ENCODE measurements around the gene AK9. TPM values are rescaled to one million over a fixed set of nuclear protein-coding genes. Genes with fewer than 3 reads are reported as not detected.

Gene AK9
- total and polyA plus RNA-seq, 2 of the 8 experiments (the other 6 are each of a cell fraction or from before 2014, with no cell fraction given) = 1.8 to 2.2 TPM

GRCh38 chr6:109472132-109472995 is 218.6 kb downstream of the AK9 start (continued):
- no peak for TF ChIP-seq BACH1 (IDR thresholded peaks at IDR 0.05; ENCODE audit: low read length)
- no peak for TF ChIP-seq CBX5 (IDR thresholded peaks at IDR 0.05; ENCODE audit: low read depth, low read length)
- no peak for TF ChIP-seq BRCA1 (IDR thresholded peaks at IDR 0.05; ENCODE audit: low read depth, low read length)
- no peak for TF ChIP-seq BCL11A (IDR thresholded peaks at IDR 0.05; ENCODE audit: low read depth in 2 of 2, low read length in 2 of 2)
- no peak for TF ChIP-seq MAFK (IDR thresholded peaks at IDR 0.05; ENCODE audit: low read depth, low read length)
- TF ChIP-seq ATF2 (IDR thresholded peaks at IDR 0.05; ENCODE audit: low read length) = no peak
- TF ChIP-seq RBBP5 (IDR thresholded peaks at IDR 0.05; ENCODE audit: borderline replicate concordance, low read depth, low read length) = no peak
- no peak for TF ChIP-seq ASH2L (IDR thresholded peaks at IDR 0.05; ENCODE audit: low read length)
- TF ChIP-seq EP300 (IDR thresholded peaks at IDR 0.05; ENCODE audit: borderline replicate concordance in 1 of 2, low read depth in 2 of 2, low read length in 2 of 2) = no peak
